Measurements from ENCODE around the gene PPFIA1. TPM values are rescaled to one million over a fixed set of nuclear protein-coding genes. Genes with fewer than 3 reads are reported as not detected.

Gene PPFIA1
- total and polyA plus RNA-seq, 10 of the 15 experiments (the other 5 are each of a cell fraction or from before 2014, with no cell fraction given): 5.2 to 26.2 (median 15.8) TPM

- TF ChIP-seq ELK1 (IDR thresholded peaks at IDR 0.05; ENCODE audit: low read depth, low read length) (no peak), CBX3 (IDR thresholded peaks at IDR 0.05; ENCODE audit: borderline replicate concordance, low read depth) (no peak), KDM1A (IDR thresholded peaks at IDR 0.05; ENCODE audit: borderline replicate concordance) (no peak)
Measured at GRCh38 chr11:70419307-70420007, 149.0 kb downstream of the PPFIA1 start (continued).

- FAIRE-seq: no peak
- BruUV-seq (replicated peaks): no TSS peak
- H3K9me3 ChIP-seq (replicated peaks; ENCODE audit: control insufficient read depth, insufficient read depth, low read length): no peaks in the 10 kb centered on the region; the same call in 2 of the 3 replicates
- TF ChIP-seq NFIC (IDR thresholded peaks at IDR 0.05; ENCODE audit: low read depth, low read length) (no peak), E2F8 (IDR thresholded peaks at IDR 0.05; ENCODE audit: low read depth, partially characterized antibody) (no peak), NFYA (IDR thresholded peaks at IDR 0.05; ENCODE audit: borderline replicate concordance, low read depth, low read length) (no peak), EGR1 (IDR thresholded peaks at IDR 0.05; ENCODE audit: borderline replicate concordance in 1 of 2, low read depth in 2 of 2, low read length in 2 of 2) (no peak)
- intact Hi-C loops (cut with micrococcal nuclease; ENCODE audit: unreplicated experiment) (no loop called here), in situ Hi-C loops (cut with MboI) (no loop called here)
- POLR2A ChIA-PET: no interaction called here
- no peak overlapping the region for H3K4me3 ChIP-seq
- no peak overlapping the region for H3K9ac ChIP-seq (ENCODE audit: control insufficient read depth, insufficient read depth, low read length)
- no peaks in the 10 kb centered on the region for H3K27me3 ChIP-seq (replicated peaks in 1 of 2; ENCODE audit: control insufficient read depth in 2 of 2, insufficient read depth in 2 of 2, low read length in 1 of 2)
- no peak overlapping the region for H3K27ac ChIP-seq (ENCODE audit: control insufficient read depth, insufficient read depth)
- no peaks in the 10 kb centered on the region for H3K79me2 ChIP-seq (ENCODE audit: control insufficient read depth, insufficient read depth, low read length)
- H3K36me3 ChIP-seq (ENCODE audit: control insufficient read depth in 2 of 2, insufficient read depth in 2 of 2, low read length in 1 of 2): no peaks in the 10 kb centered on the region; a peak in 1 of 4 replicates
- no peaks in the 10 kb centered on the region for H4K20me1 ChIP-seq (ENCODE audit: control insufficient read depth, insufficient read depth)
- H2AFZ ChIP-seq (ENCODE audit: control insufficient read depth, low read depth, low read length): no peak overlapping the region
- H3K4me2 ChIP-seq (ENCODE audit: control insufficient read depth, insufficient read depth): no peak overlapping the region
- peaks cover 14% of the 10 kb centered on the region for H3K4me1 ChIP-seq (ENCODE audit: control insufficient read depth, insufficient read depth, low read length)
- CTCF ChIA-PET: no interaction called here
- SMC1A ChIA-PET (ENCODE audit: uncharacterized antibody, unreplicated experiment): no interaction called here
- no peak for ATAC-seq
- 89% methylated on average over 14 of the region's 14 CpGs for WGBS (ENCODE audit: insufficient coverage, insufficient replicate concordance, low lambda C conversion rate, missing lambda C conversion rate)
- RAD21 ChIA-PET (ENCODE audit: unreplicated experiment): no interaction called here
- DNase-seq (ENCODE audit: low read depth, low spot score): no peak
Measured at GRCh38 chr11:70420008-70420464, 149.5 kb downstream of the PPFIA1 start.

All from GM12878 (cell line).